Measurements from ENCODE around the gene MYO9B. TPM values are rescaled to one million over a fixed set of nuclear protein-coding genes. Genes with fewer than 3 reads are reported as not detected.

MYO9B gene
- 31.6 and 36.9 TPM in 2 replicates for total RNA-seq (2014; rRNA removed; shearing (Covaris generic))

DNA sequence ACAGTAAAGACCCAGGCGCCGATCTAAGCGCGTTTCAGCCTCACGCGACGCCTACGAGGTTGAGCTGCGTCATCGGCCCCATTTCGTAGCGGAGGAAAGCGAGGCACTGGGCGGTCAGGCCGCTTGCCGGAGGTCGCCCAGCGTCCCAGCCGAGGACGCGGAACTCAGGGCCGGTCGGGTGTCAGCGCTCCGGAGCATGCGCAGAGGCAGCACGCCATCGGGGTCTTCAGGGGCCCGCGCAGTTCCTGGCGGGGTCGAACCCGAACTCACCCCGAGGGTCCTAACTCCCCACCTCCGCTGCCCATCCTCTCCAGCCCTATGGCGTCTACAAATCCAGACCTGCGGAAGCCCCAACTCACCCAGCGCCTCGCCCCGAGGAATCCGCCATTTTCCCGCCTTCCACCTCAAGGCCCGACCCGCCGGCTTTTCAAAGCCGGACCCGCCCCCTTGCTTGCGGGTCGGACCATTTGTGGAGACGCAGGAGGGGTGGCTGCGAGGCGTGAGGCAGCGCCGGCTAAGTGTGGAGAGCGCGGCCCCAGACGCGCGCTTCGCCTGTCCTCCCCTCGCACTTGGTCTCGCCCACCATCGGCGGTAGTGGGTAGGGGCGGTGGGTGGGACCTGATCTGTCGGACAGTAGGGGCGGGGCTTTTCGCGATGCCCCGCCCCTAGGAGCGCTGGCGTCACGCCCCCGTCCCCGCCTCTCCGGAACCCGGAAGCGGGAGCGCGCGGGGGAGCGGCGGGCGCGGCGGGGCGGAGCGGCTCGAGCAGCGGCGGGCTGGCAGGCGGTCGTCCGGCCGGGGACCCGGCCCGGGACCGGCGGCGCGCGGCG lies at the start of gene MYO9B, which contains the start of gene HAUS8:
Gene MYO9B (plus strand): TSS at position 743 of the 829 bp plus-strand sequence. CDS start 25,941 bp downstream, outside the sequence.
Gene HAUS8 (minus strand): TSS at position 418 of the 829 bp plus-strand sequence. CDS start 30 bp downstream, at position 388.
- peak; percentile 99 for DNase-seq (ENCODE audit: low read depth)

DNA sequence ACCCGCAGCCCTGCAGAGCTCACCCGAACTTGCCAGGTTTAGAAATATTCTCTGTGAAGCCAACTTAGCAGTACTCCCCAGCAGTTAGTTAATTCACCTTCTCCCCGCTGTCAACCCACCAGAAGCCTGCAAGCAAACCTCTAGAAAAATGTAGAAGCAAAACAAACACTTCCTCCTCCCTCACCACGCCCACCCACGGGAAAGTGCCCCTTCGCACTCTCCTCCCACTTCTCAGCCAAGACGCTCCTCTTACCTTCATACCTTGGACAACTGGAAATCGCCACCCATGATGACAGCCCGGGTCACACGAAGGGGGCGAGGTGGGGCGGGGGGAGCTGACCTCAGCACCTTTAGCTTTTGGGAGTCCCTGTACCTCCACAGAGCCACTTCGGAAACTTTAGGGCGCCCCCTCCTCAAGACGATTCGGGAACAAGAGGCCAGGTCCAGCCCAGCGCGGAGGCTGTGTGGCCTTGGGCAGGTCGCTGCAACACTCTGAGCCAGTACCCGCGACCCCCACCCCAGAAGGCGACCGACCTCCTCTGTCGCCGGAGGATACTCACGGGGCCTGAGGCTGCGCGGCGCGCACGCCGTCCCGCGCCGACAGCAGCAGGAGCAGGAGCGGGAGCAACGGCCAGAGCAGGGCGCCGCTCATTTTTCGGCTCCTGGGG lies 49.5 kb upstream of the MYO9B start:
- DNase-seq (ENCODE audit: low read depth): no peak

DNA sequence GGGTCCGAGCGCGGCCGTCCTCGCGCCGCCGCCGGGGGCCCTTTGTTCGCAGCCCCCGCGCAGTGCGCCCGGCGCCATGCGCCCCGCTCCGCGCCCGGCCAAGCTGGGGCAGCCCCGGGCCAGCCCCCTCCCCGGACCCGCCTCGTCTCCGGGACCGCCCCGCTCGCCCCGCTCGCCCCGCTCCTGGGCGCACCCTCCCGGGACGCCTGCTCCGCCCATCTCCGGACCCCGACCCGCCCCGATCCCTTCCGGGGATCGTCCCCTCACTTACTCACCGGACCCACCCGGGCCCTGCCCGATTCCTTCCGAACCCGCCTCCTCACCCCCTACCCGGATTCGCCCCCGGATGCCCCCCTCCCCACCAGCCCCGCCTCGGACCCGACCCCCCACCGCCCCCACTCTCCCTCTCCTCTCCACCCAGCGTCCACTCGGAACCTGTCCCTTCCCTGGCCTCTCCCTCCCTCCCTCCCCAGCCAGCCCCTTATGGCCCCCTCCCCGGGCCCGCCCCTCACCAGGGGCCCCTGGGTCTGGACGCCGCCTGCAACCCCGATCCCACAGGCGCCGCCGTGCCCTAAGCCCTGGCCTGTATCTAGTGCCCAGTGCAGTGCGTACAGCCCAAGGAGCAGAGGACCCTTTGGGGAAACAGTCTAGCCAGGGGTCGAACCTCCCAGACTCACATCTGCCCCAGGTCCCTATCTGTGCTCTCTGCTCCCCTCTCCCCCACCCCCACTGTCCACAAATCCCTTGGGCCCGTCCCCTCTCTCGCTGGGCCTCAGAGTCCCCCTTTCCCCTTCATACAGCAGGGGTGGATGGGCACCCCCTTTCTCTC lies 48.7 kb upstream of the MYO9B start, which contains the start of gene CPAMD8:
Gene CPAMD8 (minus strand): TSS at position 105 of the 829 bp plus-strand sequence. CDS start 168 bp downstream, outside the sequence.
- no peak for DNase-seq (ENCODE audit: low read depth)

DNA sequence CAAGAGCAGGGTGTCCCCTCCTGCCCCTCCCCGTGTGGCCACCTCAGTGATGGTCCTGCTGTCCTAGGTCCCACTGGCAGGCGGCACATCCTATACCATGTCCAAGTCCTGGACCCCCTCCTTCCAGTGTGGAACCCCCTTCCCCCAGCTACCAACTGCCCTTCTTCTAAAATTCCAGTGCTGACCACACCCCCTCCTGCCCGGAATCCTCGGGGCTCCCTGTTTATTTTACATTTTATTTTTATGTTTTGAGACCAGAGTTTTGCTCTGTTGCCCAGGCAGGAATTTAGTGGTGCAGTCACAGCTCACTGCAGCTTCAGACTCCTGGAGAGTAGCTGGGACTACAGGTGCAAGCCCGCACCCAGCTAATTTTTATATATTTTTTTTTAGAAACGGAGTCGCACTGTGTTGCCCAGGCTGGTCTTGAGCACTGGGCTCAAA lies 48.0 kb upstream of the MYO9B start:
- no peak for DNase-seq (ENCODE audit: low read depth)

GRCh38 chr19:17031741-17032140 lies 43.8 kb upstream of the MYO9B start:
- no peak for DNase-seq (ENCODE audit: low read depth)

DNA sequence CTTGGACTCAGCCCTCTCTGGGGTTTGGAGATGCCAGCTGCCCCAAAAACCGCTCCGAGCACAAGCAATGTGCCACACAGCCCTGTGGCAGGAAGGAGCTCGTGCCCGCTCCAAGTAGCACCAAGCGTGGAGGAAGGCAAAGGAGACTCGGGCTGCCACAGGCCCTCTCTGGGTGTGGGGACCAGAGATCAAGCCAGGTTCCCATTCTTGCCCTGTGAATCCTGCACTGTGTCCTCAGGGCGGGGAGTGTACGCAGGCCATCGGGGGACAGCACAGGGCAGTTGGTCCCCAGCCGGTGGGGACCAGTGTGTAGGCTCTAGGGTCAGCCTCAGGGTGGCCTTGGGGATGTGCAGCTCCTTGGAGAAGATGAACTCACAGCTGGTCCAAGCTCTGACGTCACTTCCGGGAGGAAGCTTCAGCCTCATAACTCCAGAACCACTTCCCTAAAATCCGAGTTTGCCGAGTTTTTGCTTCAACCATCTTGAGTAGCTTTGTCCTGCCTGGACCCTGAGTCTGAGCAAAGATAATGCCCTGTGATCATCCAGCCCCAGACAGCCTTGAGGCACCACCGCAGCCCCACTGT lies 39.6 kb upstream of the MYO9B start:
- DNase-seq (ENCODE audit: low read depth): peak; percentile 39

- no peak for DNase-seq (ENCODE audit: low read depth)
Measured at GRCh38 chr19:17036640-17037039, 38.9 kb upstream of the MYO9B start.

GRCh38 chr19:17037184-17037583 lies 38.4 kb upstream of the MYO9B start:
- DNase-seq (ENCODE audit: low read depth): no peak

GRCh38 chr19:17037966-17038500 lies 37.5 kb upstream of the MYO9B start:
- DNase-seq (ENCODE audit: low read depth): peak; percentile 11

- DNase-seq (ENCODE audit: low read depth): peak; percentile 11
Measured at GRCh38 chr19:17041976-17042375, 33.6 kb upstream of the MYO9B start.

DNA sequence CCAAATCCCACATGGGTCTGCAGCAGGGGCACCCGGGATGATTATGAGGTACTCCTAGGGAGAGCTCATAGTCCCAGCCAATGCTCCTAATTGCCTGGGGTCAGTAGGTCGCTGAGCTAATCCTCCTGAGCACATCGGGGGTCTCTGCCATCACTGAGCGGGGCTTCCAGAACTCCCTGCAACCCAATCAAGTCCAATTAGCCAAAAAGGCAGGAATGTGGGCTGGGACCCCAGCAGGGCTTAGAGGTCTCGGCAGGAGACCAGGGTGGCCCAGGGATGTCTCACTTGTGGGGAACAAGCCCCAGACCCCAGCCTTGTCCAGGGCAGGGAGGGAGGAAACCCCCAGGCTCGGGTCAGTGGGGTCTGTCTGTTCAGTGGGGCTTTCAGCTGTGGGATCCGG lies 31.8 kb upstream of the MYO9B start:
- no peak for DNase-seq (ENCODE audit: low read depth)

DNA sequence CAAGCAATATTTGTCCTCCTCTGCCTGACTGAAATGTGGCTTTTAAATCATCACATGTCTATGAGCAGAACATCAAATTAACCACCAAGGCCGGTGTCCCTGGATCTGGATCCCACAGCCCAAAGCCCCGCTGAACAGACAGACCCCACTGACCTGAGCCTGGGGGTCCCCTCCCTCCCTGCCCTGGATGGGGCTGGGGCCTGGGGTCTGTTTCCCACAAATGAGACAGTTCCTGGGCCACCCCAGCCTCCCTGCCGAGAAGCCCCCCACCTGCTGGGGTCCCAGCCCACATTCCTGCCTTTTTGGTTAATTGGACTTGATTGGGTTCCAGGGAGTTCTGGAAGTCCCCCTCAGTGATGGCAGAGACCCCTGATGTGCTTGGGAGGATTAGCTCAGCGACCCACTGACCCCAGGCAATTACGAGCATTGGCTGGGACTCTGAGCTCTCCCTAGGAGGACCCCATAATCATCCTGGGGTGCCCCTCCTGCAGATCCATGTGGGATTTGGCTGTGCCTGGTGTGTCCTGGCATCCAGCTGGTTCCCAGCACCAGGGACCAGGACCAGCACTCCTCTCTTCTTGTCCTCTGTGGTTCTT lies 29.6 kb upstream of the MYO9B start:
- no peak for DNase-seq (ENCODE audit: low read depth)

DNA sequence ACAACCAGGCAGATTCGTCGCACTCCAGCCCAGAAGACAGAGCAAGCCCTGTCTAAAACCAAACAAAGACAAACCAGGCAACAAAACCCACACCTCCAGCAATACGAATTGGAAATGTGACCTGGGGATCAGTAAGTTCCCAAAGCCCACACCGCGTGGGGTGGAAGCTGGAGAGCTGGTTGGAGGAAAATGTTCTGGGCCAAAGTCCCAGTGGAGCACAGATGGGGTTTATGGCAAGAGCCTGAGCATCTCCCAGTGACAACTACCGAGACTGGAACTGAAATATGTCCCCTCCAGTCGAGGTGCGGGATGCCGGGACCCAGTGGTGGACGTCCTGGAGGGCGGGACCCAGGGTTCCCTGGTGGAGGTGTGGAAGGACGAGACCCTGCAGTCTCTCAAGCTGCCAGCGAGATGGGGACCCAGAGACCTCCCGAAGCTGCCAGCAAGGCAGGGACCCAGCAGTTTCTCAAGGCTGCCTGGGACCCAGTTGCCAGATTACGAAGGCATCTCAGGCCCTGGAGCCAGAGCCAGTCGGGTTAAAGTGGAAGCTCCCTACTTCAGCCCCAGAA lies 26.6 kb upstream of the MYO9B start:
- DNase-seq (ENCODE audit: low read depth): no peak

DNA sequence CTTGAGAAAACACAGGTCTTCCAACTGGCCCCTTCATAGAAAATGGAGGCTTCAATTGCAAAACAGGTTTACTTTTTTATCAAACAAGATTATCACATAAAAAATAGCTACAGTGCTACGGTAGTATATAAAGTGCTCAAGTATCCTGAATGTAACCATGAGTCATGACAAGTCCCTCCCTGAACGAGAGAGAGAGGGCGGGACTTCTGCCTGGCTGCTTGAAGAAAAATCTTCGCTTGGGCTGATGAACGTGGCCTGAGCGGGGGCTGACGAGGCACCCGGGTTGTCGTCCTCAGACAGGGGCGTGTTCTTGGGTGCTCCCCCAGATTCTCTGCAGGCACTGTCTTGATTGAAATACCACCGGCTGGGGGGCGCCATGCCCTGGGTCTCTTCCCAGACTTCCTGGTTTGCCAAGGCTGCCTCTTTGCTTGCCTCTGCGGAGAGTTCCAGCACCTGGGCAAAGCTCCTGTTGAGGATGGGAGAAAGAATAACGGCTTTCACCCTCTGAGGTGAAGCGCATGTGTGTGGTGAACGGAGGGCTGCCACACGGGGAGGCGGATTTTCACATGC lies 25.8 kb upstream of the MYO9B start:
- peak; percentile 39 for DNase-seq (ENCODE audit: low read depth)

- peak; percentile 39 for DNase-seq (ENCODE audit: low read depth)
Measured at GRCh38 chr19:17052439-17052838, 23.1 kb upstream of the MYO9B start.

GRCh38 chr19:17054746-17055145 lies 20.8 kb upstream of the MYO9B start:
- no peak for DNase-seq (ENCODE audit: low read depth)

- no peak for DNase-seq (ENCODE audit: low read depth)
Measured at GRCh38 chr19:17055636-17056035, 19.9 kb upstream of the MYO9B start.

GRCh38 chr19:17058236-17058635 lies 17.3 kb upstream of the MYO9B start:
- DNase-seq (ENCODE audit: low read depth): peak; percentile 14

- DNase-seq (ENCODE audit: low read depth): no peak
Measured at GRCh38 chr19:17060802-17061201, 14.8 kb upstream of the MYO9B start.

DNA sequence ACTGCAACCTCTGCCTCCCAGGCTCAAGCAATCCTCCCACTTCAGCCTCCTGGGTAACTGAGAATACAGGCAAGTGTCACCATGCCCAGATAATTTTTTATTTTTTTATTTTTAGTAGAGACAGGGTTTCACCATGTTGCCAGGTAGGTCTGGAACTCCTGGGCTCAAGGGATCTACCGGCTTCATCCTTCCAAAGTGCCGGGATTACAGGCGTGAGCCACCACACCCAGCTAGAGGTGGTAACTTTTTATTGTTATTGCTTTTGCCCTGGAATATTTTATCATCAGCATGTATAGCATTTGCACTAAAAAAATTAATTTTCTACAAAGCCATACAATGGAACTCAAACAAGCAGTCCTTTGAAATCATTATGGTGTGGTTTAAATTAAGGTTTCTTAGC lies 14.4 kb upstream of the MYO9B start:
- DNase-seq (ENCODE audit: low read depth): no peak

Measured in RPMI7951 (cell line).